Activated T-helper 9 cell treated with anti-CD3 and anti-CD28 coated beads, Interleukin-2, amount 50 U/mL, for 16 hours (primary cell): Measurements from ENCODE around the gene ZBTB17.
A peak's percentile ranks its signal among the peaks of the same experiment; 100 is the strongest.
"Not testable (repeated sequence)": the region's sequence is repeated elsewhere in the genome, so short reads cannot be mapped to it uniquely, and the experiment has no call there.

Experiments
- DNase-seq: peaks from one replicate; pipeline ENCODE4 v3.0.0-alpha.2; 2020; ENCODE audit warnings: low read depth

ZBTB17 gene

DNA sequence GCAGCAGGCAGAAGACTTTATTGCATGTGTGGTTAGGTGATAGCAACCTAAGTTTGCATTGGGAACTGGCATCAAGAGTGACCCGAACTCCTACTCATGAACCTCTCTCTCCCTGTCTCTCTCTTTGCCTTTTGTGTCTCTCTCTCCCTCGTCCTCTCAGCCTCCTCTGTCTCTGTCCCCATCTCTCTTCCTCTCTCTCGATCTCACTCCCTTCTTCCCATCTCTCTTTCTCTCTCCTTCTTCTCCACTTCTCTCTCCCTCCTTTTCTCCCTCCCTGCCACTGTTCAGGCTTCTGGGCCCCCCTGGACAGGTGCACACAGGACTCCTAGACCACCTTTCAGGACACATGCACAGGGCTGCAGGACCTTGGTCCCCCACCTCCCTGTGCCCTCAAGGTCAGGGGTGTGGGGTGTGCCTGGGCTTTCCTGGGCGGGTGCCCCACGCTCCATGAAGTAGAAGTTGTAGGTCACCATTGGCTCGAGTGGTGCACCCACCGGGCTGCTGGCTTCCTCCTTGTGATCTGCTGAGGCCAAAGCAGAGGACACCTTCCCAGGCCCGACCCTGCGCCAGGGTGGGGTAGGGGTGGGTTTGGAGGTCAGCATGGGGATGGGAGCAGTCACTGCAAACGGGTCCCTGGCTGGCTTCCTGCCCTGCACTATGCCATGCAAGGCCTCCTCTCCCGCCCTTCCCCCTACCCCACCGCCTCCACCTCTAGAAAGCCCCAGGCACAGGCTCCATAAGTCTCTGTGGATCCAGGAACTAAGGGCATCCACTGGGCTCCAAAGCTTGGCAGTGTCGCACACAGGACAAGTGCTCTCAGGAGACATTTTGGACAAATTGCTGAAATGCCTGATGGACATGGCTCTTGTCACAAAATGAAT lies 13.2 kb upstream of the ZBTB17 start:
- DNase-seq = no peak

- no peak for DNase-seq
Observed at GRCh38 chr1:15985611-15986297, 9.9 kb upstream of the ZBTB17 start.

DNA sequence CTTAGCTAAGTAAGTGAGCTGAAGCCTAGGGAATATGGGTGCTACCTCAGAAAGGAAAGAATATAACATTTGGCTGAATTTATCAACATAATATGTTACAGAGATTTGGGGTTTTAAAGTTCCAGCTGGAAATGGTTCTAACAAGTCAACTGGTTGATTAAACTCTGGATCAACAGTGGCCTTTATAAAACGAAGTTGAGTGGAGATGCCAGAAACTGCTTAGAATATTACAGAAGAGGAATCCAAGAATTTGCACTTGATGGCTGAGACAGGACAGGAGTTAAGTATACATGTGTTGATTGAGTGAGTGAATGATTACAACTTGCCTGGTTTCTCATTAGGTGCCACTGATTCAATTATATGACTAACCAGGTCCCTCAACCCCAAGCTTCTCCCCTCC lies 7.4 kb upstream of the ZBTB17 start:
- DNase-seq = no peak

- no peak for DNase-seq
Observed at GRCh38 chr1:15981679-15982078, 5.8 kb upstream of the ZBTB17 start.

DNA sequence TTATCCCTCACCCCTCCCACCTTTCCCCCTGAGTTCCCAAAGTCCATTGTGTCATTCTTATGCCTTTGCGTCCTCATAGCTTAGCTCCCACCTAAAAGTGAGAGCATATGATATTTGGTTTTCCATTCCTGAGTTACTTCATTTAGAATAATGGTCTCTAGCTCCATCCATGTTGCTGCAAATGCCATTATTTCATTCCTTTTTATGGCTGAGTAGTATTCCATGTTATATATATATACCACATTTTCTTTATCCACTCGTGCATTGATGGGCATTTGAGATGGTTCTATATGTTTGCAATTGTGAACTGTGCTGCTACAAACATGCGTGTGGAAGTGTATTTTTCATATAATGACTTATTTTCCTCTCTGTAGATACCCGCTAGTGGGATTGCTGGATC lies 2.0 kb upstream of the ZBTB17 start:
- DNase-seq = not testable (repeated sequence)

DNA sequence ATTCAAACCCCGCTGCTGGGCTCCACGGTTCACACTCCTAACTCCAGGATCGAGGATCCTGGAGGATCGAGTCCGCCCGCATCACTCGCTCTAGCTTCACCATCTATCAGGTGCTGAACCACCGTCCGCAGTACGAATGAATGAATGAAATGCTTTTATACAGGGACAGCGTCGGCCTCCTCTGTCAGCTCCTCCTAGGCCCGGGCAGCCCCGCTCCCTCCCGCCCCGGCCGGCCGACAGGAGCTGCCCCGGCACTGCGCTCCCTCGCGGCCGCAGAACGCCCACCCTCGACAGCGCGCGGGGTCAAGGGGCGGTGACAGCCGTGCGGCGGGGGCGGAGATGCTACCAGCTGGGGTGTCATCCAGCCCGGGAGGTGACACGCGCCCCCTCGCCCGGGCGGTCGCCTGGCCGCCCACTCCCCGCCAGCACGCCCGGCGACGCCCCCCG lies 520 bp downstream of the ZBTB17 start:
- peak; percentile 76 for DNase-seq

- DNase-seq = no peak
Observed at GRCh38 chr1:15974855-15975254, 1.0 kb downstream of the ZBTB17 start.

DNA sequence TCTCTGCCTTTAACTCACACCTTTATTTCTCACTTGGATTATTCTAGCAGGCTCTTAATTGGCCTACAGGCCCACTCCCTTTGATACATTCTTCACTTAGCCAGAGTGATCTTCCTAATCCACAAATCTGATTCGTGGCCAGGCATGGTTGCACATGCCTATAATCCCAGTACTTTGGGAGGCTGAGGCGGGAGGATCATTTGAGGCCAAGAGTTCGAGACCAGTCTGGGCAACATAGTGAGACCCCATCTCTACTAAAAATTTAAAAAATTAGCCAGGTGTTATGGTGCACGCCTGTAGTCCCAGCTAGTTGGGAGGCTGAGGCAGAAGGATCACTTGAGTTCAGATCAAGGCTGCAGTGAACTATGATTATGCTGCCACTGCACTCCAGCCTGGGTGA lies 2.1 kb downstream of the ZBTB17 start:
- no peak for DNase-seq

GRCh38 chr1:15972409-15972808 lies 3.5 kb downstream of the ZBTB17 start:
- DNase-seq = no peak

DNA sequence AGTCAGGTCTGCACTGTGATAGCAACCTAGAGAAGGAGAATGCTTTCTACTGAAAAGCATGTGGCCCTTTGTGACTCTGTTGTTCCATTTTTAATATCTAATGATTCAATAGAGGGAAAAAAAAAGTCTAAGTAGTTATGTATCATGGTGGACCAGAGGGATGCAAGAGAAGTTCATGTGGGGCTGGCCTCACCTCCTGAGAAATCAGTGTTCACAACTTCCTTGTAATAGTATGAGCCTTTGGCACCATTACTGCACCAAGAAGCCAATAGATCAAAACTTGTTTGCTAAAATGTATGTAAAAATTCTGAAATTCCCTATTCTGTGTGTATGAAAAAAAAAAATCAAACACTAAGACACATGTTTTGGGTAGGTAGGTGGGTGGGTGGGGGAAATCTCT lies 5.0 kb downstream of the ZBTB17 start:
- no peak for DNase-seq

DNA sequence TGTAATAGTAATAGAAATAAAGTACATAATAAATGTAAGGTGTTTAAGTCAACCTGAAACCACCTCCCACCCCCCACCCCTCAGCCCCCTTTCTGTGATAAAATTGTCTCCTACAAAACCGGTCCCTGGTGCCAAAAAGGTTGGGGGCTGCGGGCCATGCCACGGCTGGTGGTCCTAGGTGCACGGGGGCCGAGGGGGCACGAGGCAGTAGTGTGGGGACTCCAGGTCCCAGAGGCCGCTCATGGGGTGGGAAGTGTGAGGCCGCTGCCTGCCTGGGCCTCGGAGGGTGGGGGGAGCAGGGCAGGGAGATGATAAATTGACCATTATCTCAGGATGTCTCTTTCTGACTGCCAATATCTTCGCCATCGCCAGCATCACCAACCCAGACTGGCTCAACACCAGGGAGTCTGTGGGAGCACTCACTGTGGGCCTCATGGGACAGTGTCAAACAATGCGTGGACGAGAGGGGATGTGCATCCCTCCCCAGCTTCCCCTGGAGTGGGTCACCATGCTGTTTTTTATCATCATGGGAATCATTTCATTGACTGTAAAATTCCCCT lies 6.5 kb downstream of the ZBTB17 start:
- no peak for DNase-seq

- no peak for DNase-seq
Observed at GRCh38 chr1:15968172-15968571, 7.7 kb downstream of the ZBTB17 start.

- DNase-seq = no peak
Observed at GRCh38 chr1:15966956-15967344, 9.0 kb downstream of the ZBTB17 start.

- DNase-seq = peak; percentile 70
Observed at GRCh38 chr1:15966081-15966955, 9.6 kb downstream of the ZBTB17 start.

DNA sequence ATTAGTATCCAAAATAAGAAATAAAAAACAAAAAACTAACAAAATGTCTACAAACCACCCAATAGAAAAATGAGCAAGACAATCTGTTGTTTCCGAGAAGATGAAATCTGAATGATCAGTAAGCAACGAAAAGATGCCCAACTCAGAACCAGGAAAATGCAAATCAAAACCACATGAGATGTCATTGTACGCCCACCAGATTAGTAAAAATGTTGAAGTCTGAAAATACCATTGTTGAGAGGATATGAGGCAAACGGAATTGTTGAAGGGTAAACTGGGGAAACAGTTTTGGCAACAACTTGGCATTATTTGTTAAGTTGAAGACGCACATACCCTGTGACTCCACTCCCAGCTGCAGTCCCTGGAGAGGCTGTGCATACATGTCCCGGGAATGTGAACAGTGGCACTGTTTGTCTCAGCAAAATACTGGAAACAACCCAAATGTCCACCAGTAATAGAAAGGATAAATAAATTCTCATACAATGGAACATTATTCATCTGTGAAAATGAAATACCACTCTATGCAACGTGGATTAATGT lies 10.6 kb downstream of the ZBTB17 start:
- no peak for DNase-seq

DNA sequence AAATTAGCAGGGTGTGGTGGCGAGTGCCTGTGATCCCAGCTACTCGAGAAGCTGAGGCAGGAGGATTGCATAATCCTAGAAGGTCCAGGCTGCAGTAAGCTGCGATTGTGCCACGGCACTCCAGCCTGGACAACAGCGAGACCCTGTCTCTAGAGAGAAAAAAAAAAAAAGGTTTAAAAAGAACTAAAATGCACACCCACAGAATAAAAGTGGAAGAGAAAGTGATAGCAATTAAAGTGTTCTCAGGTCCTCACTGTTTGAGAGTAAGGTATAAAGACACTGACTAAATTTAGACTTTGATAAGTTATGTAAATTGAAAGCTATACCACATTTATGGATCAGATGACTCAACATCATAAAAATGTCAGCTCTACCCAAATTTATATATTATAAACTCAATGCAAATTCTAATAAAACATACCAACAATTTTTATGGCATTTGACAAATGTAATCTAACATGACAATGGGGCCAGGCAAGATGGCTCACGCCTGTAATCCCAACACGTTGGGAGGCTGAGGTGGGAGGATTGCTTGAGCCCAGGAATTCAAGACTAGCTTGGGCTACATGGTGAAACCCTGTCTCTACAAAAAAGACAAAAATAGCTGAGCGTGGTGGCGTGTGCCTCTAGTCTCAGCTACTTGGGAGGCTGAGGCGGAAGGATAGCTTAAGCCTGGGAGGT lies 11.8 kb downstream of the ZBTB17 start:
- DNase-seq = no peak

- no peak for DNase-seq
Observed at GRCh38 chr1:15963363-15963967, 12.4 kb downstream of the ZBTB17 start.

- DNase-seq = no peak
Observed at GRCh38 chr1:15962671-15963362, 13.1 kb downstream of the ZBTB17 start.

GRCh38 chr1:15962176-15962575 lies 13.7 kb downstream of the ZBTB17 start:
- DNase-seq = no peak

GRCh38 chr1:15961492-15961891 lies 14.4 kb downstream of the ZBTB17 start:
- no peak for DNase-seq
